K562 (cell line): ENCODE measurements around the gene MYMX. TPM values are rescaled to one million over a fixed set of nuclear protein-coding genes. Genes with fewer than 3 reads are reported as not detected.

Source experiments
- CEBPG ChIP-seq, 3 experiments: fragments of 200-800 bp in 1 of 3; sonication (Bioruptor generic) in 1 of 3; sonication (generic) in 1 of 3; formaldehyde crosslinking in 1 of 3; IDR thresholded peaks in 2 of 3; conservative IDR thresholded peaks in 1 of 3; 2 replicates each; pipeline versions ENCODE4 v1.6.1 to v1.8.0; 2016 to 2022; ENCODE audit warnings: missing compliant biosample characterization in 2 of 3, missing genetic modification characterization in 2 of 3, mild to moderate bottlenecking in 1 of 3, missing genetic modification reagents in 1 of 3
- COPS2 ChIP-seq: fragments of 450-650 bp; conservative IDR thresholded peaks from 2 replicates; pipeline ENCODE4 v1.6.1; 2016; ENCODE audit warnings: mild to moderate bottlenecking, moderate library complexity
- CREB1 ChIP-seq, 2 experiments: sonication (generic) in 1 of 2; formaldehyde crosslinking in 1 of 2; IDR thresholded peaks; 2 replicates each; pipeline versions ENCODE4 v1.6.1 to v1.8.0; 2012 to 2022; ENCODE audit warnings: inconsistent platforms in 1 of 2, mild to moderate bottlenecking in 1 of 2, missing genetic modification reagents in 1 of 2, moderate library complexity in 1 of 2
- ELK1 ChIP-seq: sonication (generic); formaldehyde crosslinking; IDR thresholded peaks from 2 replicates; pipeline ENCODE4 v1.8.1; 2022; ENCODE audit warnings: missing genetic modification reagents
- HNRNPUL1 ChIP-seq: fragments of 200-400 bp; formaldehyde crosslinking; IDR thresholded peaks from 2 replicates; pipeline ENCODE4 v1.6.1; 2017; ENCODE audit warnings: low read length
- KLF13 ChIP-seq: fragments of 450-650 bp; IDR thresholded peaks from 2 replicates; pipeline ENCODE4 v1.6.1; 2016; ENCODE audit warnings: missing genetic modification characterization, low read depth, mild to moderate bottlenecking, missing compliant biosample characterization, moderate library complexity, borderline replicate concordance
- MIER1 ChIP-seq: fragments of 450-650 bp; IDR thresholded peaks from 2 replicates; pipeline ENCODE4 v1.6.1; 2016; ENCODE audit warnings: antibody characterized with exemption, mild to moderate bottlenecking, low read depth
- NR0B1 ChIP-seq: fragments of 450-650 bp; IDR thresholded peaks from one replicate; pipeline ENCODE4 v1.6.1; 2018; ENCODE audit warnings: mild to moderate bottlenecking, moderate library complexity; ENCODE audit not compliant: partially characterized antibody
- POLR3G ChIP-seq: IDR thresholded peaks from 2 replicates; pipeline ENCODE4 v1.6.1; 2011; ENCODE audit not compliant: insufficient read length, insufficient replicate concordance; ENCODE audit errors: extremely low read depth
- PRMT5 ChIP-seq: sonication (generic); formaldehyde crosslinking; IDR thresholded peaks from 2 replicates; pipeline ENCODE4 v1.5.0; 2020; ENCODE audit warnings: missing genetic modification reagents
- SMARCB1 ChIP-seq: IDR thresholded peaks from 2 replicates; pipeline ENCODE4 v1.6.1; 2011; ENCODE audit warnings: improper control_type of control experiment, low read depth; ENCODE audit not compliant: insufficient read length
- ZBTB17 ChIP-seq: fragments of 450-650 bp; formaldehyde crosslinking; IDR thresholded peaks from 2 replicates; pipeline ENCODE4 v1.4.0; 2020; ENCODE audit warnings: mild to moderate bottlenecking
- ZBTB33 ChIP-seq: sonication (generic); formaldehyde crosslinking; IDR thresholded peaks from 2 replicates; pipeline ENCODE4 v1.8.1; 2023; ENCODE audit warnings: mild to moderate bottlenecking, missing genetic modification reagents
- ZNF133 ChIP-seq: fragments of 250-450 bp; sonication (Bioruptor Pico); IDR thresholded peaks from 2 replicates; pipeline ENCODE4 v1.4.0; 2020; ENCODE audit warnings: mild to moderate bottlenecking
- ZNF232 ChIP-seq: sonication (generic); formaldehyde crosslinking; IDR thresholded peaks from 2 replicates; pipeline ENCODE4 v1.8.0; 2022; ENCODE audit warnings: mild to moderate bottlenecking, missing genetic modification reagents
- ZNF41 ChIP-seq: fragments of 250-450 bp; sonication (Bioruptor Pico); conservative IDR thresholded peaks from 2 replicates; pipeline ENCODE4 v1.4.0; 2020; ENCODE audit warnings: mild to moderate bottlenecking
- ZNF583 ChIP-seq: fragments of 250-450 bp; sonication (Bioruptor Pico); IDR thresholded peaks from 2 replicates; pipeline ENCODE4 v1.4.0; 2020
- ZNF592 ChIP-seq: fragments of 450-650 bp; IDR thresholded peaks from 2 replicates; pipeline ENCODE4 v1.6.1; 2017; ENCODE audit warnings: antibody characterized with exemption, mild to moderate bottlenecking
- ZNF780A ChIP-seq: fragments of 250-450 bp; sonication (Bioruptor Pico); IDR thresholded peaks from 2 replicates; pipeline ENCODE4 v1.5.0; 2021; ENCODE audit warnings: mild to moderate bottlenecking
- polyA plus RNA-seq, 8 experiments: library from polyadenylated mRNA; depleted of rRNA in 4 of 8; stranded (reverse) in 5 of 8; unstranded in 3 of 8; fragments of >200 nt; fragmentation: Nextera tagmentation in 2 of 8; fragmentation: Illumina TruSeq in 1 of 8; extraction: Ambion mirVana in 2 of 8; extraction: Trizol in 1 of 8; gene quantifications; 2 replicates each; pipeline versions ENCODE4 v1.2.1 to v1.2.3, GENCODE V29; 2011 to 2014; ENCODE audit warnings: inconsistent platforms in 1 of 8, missing spikeins in 1 of 8
- total RNA-seq, 7 experiments: library from RNA; depleted of rRNA in 6 of 7; stranded (reverse); fragments of >200 nt in 6 of 7; fragmentation: Illumina TruSeq in 2 of 7; extraction: Trizol in 2 of 7; gene quantifications; 2 replicates each; pipeline versions ENCODE4 v1.2.1 to v1.2.3, GENCODE V29; 2011 to 2021; ENCODE audit warnings: low replicate concordance in 1 of 7

The MYMX gene
- total and polyA plus RNA-seq, 9 of the 15 experiments (the other 6 are each of a cell fraction or from before 2014, with no cell fraction given), result 0.12 TPM; not detected in 8

GRCh38 chr6:44257025-44257752, 40.5 kb downstream of the MYMX start, which contains the start of gene SLC35B2 (continued):
- TF ChIP-seq ZNF592, result no peak
- no peak for TF ChIP-seq ELK1 (CRISPR knock-in tag)
- TF ChIP-seq PRMT5 (CRISPR knock-in tag), result 0 out of 2 replicates have a peak, but pooled peaks have one; percentile 65
- 0 out of 2 replicates have a peak, but pooled peaks have one; percentile 50 for TF ChIP-seq ZBTB17 (CRISPR knock-in tag)
- peak; percentile 53 for TF ChIP-seq CREB1 (IDR thresholded peaks at IDR 0.05)
- TF ChIP-seq CREB1 (CRISPR knock-in tag; IDR thresholded peaks at IDR 0.05), result peak; percentile 64
- no peak for TF ChIP-seq ZNF41 (CRISPR knock-in tag)
- no peak for TF ChIP-seq CEBPG (CRISPR knock-in tag; IDR thresholded peaks at IDR 0.05)
- TF ChIP-seq CEBPG (tag; conservative IDR thresholded peaks at IDR 0.05 in 1 of 2, IDR thresholded peaks at IDR 0.05 in 1 of 2), result no peak
- no peak for TF ChIP-seq SMARCB1
- no peak for TF ChIP-seq COPS2
- peak; percentile 81; the same call in 1 of the 2 replicates for TF ChIP-seq ZNF232 (CRISPR knock-in tag)
- TF ChIP-seq ZNF133, result no peak
- TF ChIP-seq ZNF780A, result no peak
- peak; percentile 70; the same call in 1 of the 2 replicates for TF ChIP-seq KLF13 (tag)
- TF ChIP-seq HNRNPUL1, result no peak
- no peak for TF ChIP-seq NR0B1
- no peak for TF ChIP-seq POLR3G
- no peak for TF ChIP-seq ZNF583 (CRISPR knock-in tag)
- TF ChIP-seq ZBTB33, result peak; percentile 69; the same call in 1 of the 2 replicates
- no peak; the same call in 1 of the 2 replicates for TF ChIP-seq MIER1
